ENCODE measurements around the gene KCTD2.

KCTD2 gene

GRCh38 chr17:75087182-75087557 lies 40.1 kb downstream of the KCTD2 start:
- DNase-seq (ENCODE audit: low read depth), result no peak
- peak overlapping the region; percentile 62 for H3K4me3 ChIP-seq (ENCODE audit: low read depth, low read length)
- TF ChIP-seq MYC (IDR thresholded peaks at IDR 0.05; ENCODE audit: low read depth, low read length) (no peak), MAX (IDR thresholded peaks at IDR 0.05; ENCODE audit: low read depth, low read length) (no peak), POLR2A (IDR thresholded peaks at IDR 0.05; ENCODE audit: extremely low read depth, insufficient read length) (no peak), CTCF (IDR thresholded peaks at IDR 0.05; ENCODE audit: low read depth, low read length) (no peak)

- peak within 1 kb of the TSS; percentile 62 for H3K4me3 ChIP-seq (ENCODE audit: low read depth, low read length)
- DNase-seq (ENCODE audit: low read depth), result peak; percentile 92
- TF ChIP-seq MAX (IDR thresholded peaks at IDR 0.05; ENCODE audit: low read depth, low read length) (no peak), MYC (IDR thresholded peaks at IDR 0.05; ENCODE audit: low read depth, low read length) (no peak), CTCF (IDR thresholded peaks at IDR 0.05; ENCODE audit: low read depth, low read length) (no peak), POLR2A (IDR thresholded peaks at IDR 0.05; ENCODE audit: extremely low read depth, insufficient read length) (no peak)
Measured at GRCh38 chr17:75087558-75088453, 40.8 kb downstream of the KCTD2 start, which contains the start of gene SLC16A5. Gene SLC16A5, plus strand, starts transcription at chr17:75087954. Its CDS starts 5,683 bp downstream, at chr17:75093637.

- TF ChIP-seq MYC (IDR thresholded peaks at IDR 0.05; ENCODE audit: low read depth, low read length) (no peak), CTCF (IDR thresholded peaks at IDR 0.05; ENCODE audit: low read depth, low read length) (no peak), MAX (IDR thresholded peaks at IDR 0.05; ENCODE audit: low read depth, low read length) (peak; percentile 40; the same call in 1 of the 2 replicates), POLR2A (IDR thresholded peaks at IDR 0.05; ENCODE audit: extremely low read depth, insufficient read length) (no peak)
- H3K4me3 ChIP-seq (ENCODE audit: low read depth, low read length), result peak overlapping the region; percentile 54
- peak; percentile 51 for DNase-seq (ENCODE audit: low read depth)
Measured at GRCh38 chr17:75088465-75089417, 41.7 kb downstream of the KCTD2 start.

- DNase-seq (ENCODE audit: low read depth), result no peak
- TF ChIP-seq CTCF (IDR thresholded peaks at IDR 0.05; ENCODE audit: low read depth, low read length), result no peak
- no peak for TF ChIP-seq POLR2A (IDR thresholded peaks at IDR 0.05; ENCODE audit: extremely low read depth, insufficient read length)
- TF ChIP-seq MAX (IDR thresholded peaks at IDR 0.05; ENCODE audit: low read depth, low read length), result no peak
- no peak for TF ChIP-seq MYC (IDR thresholded peaks at IDR 0.05; ENCODE audit: low read depth, low read length)
- H3K4me3 ChIP-seq (ENCODE audit: low read depth, low read length), result no peak overlapping the region
Measured at GRCh38 chr17:75090871-75091854, 44.1 kb downstream of the KCTD2 start.

All from NB4 (cell line).